CD4-positive, alpha-beta T cell treated with Interleukin-4 for 1 hour (primary cell): Measurements from ENCODE around the gene APP.
A peak's percentile ranks its signal among the peaks of the same experiment; 100 is the strongest.
"Not testable (repeated sequence)": the region's sequence is repeated elsewhere in the genome, so short reads cannot be mapped to it uniquely, and the experiment has no call there.

Experiments
- DNase-seq, 2 donors: peaks; one replicate each; pipeline ENCODE4 v3.0.0-alpha.2; 2020 to 2022

APP gene

DNA sequence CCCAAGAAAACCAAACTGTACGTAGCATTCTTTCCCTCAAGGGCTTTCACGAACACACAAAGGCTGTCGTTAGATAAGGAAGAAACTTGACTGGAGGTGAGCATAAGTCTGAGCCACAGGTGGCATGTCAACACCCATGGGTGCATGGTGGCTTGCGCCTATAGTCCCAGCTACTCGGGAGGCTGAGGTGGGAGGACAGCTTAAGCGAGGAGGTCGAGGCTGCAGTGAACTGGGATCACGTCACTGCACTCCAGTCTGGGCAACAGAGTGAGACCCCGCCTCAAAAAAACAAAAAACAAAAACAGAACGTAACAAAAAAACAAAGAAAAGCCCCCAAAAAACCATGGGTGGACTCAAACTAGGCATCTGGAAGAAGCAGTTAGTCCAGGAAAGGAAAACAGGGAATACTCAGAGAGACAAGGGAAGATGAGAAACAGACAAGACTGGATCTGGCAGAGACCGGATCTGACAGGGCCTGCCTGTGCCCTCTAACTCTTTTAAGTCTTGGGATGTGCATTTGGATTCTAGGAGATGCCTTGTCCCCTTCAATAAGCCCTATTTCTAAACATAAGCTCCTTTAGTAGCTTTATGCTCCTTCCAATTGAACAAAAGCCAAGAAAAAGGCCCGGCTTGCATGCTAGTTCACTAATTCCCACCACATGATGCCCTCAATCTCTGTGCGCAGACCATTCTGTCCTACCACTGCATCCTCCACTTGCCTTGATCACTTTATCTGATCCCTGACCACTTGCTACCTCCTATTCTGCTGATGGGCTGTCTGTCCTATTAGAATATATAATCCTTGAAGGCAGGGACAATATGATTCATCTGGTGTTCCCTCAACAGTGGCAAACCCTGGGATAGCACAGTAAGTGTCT is 73.8 kb downstream of the APP start:
- DNase-seq, result no peak

DNA sequence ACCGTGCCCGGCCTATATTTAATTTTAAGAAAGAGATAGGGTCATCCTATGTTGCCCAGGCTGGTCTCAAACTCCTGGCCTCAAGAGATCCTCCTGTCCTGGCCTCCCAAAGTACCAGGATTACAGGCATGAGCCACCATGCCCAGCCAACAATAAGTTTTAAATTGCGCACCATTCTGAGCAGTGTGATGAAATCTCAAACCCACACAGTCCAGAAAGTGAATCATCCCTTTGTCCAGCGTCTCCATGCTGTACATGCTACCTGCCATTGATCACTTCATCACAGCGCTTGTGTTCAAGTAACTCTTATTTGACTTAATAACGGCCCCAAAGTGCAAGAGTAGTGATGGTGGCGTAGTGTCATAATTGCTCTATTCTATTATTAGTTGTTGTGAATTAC is 75.4 kb downstream of the APP start:
- DNase-seq, result no peak

GRCh38 chr21:26093122-26093521 is 77.4 kb downstream of the APP start:
- DNase-seq, result no peak

DNA sequence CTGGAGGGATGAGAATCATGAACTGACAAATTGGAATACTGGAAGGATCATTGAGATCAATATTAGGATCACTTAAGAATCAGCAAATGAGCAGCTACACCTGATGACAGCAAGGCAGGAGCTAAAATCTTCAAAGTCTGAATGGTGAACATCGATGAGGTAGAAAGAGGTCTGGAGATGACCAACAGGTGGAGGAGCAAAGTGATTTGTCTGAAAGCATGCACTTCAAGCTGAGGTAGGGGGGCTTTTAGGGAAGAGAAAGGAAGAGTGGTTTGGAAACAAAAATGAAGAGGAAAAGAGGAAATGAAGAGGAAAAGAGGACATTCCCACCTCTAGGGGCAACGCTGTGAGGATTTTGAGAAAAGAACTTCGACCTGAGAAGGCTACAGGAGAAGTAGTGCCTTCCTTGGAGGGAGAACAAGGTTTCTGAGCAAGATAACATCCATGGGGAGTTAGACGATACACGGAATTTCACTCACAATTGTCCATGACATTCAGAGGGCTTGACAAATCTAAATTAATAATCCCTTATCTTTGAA is 79.0 kb downstream of the APP start:
- no peak for DNase-seq

DNA sequence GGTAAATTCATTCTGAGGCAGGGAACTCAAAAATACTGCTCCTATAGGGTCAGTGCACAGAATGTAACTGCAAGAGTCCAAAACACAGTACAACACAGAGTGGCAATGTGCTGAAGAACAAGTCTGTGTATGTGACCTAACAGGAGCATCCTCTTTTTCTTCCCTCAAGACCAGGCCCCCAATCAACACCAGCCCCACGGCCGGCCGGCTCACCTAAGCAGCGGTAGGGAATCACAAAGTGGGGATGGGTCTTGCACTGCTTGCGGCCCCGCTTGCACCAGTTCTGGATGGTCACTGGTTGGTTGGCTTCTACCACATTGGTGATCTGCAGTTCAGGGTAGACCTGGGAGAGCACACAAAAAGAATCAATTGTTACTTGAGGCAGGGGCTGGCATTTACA is 80.8 kb downstream of the APP start:
- no peak for DNase-seq

DNA sequence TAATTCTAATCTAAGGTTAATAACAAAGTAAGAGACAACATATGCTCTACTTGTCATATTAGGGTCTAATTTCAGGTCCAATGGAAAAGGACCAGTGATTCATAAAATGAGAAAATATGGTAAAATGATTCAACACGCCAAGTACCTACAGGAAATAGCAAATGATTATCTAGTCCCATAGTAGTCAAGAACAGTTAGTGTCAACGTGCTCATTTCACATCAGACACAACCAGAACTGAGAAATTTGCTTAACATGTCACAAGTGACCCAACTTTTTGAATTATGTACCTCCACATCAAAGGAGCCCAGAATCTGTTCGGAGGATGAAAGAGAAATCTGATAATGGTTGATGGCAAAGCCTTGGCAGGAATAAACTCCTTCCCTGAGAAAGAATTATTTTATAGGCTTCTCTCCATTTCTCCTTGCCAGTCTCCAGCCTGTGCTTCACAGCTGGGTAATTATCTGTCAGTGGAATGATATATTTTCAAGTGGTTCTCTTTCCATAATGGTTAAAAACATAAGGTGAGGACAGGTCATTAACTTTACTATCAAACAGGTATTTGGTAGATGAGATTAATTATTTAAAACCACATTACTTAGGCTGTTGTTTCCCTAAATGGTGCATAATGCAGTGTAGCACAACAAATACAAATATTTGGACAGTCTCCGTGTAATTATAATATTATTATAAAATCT is 83.2 kb downstream of the APP start:
- no peak for DNase-seq

- DNase-seq, result no peak
Measured at GRCh38 chr21:26085882-26086281, 84.7 kb downstream of the APP start.

- no peak for DNase-seq
Measured at GRCh38 chr21:26085127-26085526, 85.4 kb downstream of the APP start.

DNA sequence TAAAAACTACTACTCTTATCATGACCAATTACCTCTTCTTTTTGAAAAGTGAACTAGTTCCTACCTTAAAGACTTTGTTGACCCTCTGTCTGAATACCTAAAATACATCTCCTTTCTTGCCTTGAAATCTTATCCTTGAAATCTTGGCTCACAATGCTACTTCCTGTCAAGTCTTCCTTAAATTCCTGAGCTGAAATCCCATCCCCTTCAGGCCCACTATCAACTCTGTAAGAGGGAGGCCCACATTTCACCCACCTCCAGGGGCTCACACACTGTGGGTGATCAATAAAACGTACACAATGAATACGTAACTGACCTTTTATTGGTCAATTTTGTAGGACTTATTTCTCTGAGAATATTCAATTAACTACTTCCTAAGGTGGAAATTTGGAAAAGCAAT is 88.0 kb downstream of the APP start:
- no peak for DNase-seq

DNA sequence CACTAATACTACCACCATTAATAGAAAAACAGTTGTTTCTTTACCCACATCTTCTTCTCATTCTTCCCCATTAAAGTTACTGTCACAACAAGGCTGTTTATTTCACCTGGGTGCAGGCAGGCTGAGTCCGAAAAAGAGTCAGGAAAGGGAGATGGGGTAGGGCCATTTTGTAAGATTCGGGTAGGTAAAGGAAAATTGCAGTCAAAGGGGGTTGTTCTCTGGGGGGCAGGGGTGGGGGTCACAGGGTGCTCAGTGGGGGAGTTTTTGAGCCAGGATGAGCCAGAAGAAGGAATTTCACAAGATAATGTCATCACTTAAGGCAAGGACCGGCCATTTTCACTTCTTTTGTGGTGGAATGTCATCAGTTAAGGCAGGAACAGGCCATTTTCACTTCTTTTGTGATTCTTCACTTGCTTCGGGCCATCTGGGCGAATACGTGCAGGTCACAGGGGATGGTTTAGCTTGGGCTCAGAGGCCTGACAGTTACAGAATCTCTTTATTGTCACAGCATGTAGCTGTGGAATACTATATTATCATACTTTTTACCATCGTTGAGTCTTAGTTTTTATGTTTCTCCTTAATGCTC is 89.3 kb downstream of the APP start:
- not testable (repeated sequence) for DNase-seq

DNA sequence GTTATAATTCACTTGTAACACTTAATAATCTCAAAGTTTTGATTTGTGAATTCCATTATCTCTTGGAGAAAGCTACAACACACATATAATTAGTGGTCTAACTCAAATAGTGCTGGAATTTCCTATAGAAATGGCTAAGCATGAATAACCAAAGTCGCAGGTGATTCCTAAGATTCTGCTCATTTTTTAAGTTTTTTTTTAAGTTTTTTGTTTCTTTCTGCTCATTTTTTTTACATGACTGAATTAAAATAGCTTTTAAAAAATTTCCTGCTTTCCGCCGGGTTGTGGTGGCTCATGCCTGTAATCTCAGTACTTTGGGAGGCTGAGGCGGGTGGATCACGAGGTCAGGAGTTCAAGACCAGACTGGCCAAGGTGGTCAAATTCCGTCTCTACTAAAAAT is 90.4 kb downstream of the APP start:
- DNase-seq, result no peak

DNA sequence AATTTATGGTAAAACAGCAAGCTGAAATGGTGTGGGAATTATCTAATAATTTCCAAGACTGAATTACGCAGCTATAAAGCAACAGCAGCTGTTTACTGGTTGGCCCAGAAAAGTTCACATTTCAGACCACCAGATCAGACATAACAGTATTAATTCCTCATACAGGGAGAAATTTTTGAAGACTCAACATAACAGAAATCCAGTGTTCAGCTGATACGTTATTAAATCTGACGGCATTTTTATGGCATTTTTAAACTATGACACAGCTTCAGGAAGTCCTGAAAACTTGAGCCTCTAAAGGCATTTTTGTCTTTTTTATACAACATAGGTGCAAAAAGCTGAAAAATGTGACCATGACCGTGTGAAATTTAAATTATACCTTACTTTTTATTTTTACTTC is 91.2 kb downstream of the APP start:
- DNase-seq, result no peak

DNA sequence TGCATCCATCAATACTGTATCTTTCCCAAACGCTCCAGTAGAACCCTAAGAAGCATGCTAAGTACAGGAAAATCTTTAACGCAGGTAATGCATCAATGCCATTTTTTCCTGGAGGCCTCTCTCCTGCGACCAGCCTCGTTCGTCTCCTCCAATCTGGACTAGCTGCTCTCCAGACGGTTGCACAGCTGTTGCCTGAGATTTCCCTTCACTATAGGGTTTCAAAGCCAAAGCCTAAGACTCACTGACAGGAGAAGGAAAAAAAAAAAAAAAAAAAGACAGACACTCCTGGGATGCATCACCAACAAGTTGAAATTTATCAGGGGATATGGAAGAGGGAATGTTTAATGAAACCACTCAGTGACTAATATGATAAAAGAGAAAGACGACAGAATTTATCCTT is 93.0 kb downstream of the APP start:
- DNase-seq, result no peak

DNA sequence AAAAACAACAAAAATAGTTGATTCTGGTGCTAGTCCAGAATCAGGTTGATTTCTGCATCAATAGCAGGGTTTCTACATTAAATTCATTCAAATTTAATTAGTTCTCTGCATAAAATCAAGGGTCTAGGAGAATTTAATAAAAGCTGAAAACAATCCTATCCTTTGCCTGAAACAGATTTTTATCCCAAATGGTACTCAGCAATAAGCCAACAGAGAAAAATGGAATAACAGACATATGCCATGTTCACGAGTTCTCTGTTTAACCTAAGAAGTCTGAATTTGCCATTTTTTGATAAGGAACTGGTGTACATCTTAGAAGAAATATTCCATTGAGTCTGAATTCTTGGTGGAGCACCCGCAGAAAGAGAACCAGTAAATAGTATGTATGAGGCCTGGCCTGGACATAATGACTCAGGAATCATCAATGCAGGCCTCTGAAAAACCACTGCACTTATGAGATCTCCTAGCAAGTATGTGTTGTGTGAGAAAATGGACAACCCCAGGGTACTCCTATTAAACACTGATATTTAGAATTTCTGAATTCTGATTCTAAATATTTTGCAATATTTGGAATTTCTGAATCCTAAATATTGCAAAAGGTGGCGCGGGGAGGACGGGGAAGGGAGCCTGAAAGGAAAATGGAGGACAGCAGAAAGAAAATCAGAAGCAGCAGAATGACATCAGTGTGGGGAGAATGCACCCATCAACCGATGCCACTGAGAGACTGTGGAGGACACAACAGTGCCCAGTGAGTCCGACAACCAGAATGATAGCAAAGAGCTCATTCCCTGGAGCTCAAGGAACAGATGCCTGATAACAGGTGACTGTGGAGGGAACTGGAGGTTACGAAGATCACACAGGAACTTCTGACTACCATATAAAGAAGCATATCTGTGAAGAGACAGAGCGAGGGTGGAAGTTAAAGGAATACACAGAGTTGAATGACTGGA is 97.6 kb downstream of the APP start:
- DNase-seq, result no peak

DNA sequence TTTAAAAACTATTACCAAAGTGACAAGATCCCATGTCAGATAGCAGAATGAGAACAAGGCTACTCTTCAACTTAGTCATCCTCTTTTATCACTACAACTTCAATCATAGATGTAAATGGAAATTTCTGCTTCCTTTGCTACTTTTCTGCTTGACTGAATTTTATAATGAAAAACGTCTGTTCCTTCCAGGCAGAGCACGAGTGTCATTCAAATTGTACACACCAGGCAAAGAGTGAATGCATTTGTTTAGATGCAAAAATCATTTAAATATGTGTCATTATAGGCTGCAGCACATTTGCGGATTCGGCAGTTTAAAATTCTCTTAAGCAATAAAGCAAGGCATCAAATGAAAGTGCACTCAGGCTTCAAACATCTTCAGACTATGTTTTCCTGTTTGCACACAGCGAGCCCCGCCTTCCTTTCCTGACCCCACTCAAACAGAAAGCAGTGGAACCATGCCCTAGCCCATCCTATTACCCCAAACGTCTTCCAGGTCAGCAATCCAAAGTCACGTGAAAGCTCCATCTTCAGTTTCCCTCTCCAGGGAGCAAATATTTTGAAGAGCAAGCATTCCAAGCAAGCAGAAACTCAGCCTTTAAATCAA is 99.6 kb downstream of the APP start:
- DNase-seq, result peak in 1 of 2 donors; percentile 25

GRCh38 chr21:26070121-26070520 is 100.4 kb downstream of the APP start:
- DNase-seq, result no peak

GRCh38 chr21:26068776-26069175 is 101.8 kb downstream of the APP start:
- DNase-seq, result no peak

GRCh38 chr21:26067836-26068594 is 102.6 kb downstream of the APP start:
- no peak for DNase-seq

DNA sequence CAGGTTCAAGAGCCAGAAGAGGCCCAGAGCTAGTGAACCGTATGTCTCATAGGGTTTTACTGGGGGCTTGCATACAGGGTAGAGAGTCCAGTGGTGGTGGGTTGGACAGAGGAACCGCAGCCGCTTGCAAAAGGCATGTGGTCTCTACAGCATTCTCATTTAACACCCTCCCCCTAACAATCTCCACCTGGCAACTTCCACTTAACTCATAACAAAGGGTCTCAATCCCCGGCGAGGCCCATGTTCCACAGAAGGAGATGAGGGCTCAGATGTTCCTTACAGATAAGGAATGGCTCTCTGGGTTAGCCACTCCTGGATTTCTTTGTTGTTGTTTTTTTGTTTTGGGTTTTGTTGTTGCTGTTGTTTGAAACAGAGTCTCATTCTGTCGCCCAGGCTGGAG is 106.1 kb downstream of the APP start:
- no peak for DNase-seq

GRCh38 chr21:26061437-26061836 is 109.1 kb downstream of the APP start:
- DNase-seq, result no peak
